Measurements from ENCODE around the gene CNTNAP2. TPM values are rescaled to one million over a fixed set of nuclear protein-coding genes. Genes with fewer than 3 reads are reported as not detected.

CNTNAP2 gene
- total and polyA plus RNA-seq, 2 of the 13 experiments (the other 11 are each of a cell fraction or from before 2014, with no cell fraction given), result 0.40 to 0.42 TPM

DNA sequence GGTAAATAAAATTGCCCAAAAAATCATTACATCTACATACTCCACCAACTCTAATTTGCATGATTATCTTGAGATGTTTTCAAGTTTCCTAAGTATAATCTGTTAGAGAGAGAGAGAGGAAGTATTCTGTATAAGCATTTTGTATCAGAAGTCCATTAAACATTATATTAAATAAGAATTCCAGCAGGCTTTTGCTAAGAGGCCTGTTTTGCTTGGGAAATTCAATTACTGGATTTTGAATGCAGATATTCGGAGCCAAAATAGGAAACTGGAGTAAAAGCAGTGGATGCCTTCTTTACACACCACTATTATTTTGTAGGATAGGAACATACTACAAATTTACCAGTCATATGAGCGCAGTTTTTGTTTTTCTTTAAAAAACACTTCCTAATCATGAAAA is 727.8 kb downstream of the CNTNAP2 start:
- no peak for FAIRE-seq
- BruUV-seq (replicated peaks), result no TSS peak
- H3K9me3 ChIP-seq (ENCODE audit: low read length), result peaks cover 80% of the 10 kb centered on the region
- H4K20me1 ChIP-seq (ENCODE audit: insufficient read depth, low read length), result no peaks in the 10 kb centered on the region
- 3% methylated on average over 2 of the region's 2 CpGs for WGBS (ENCODE audit: low lambda C conversion rate)
- H3K79me2 ChIP-seq (ENCODE audit: insufficient read depth, low read length), result no peaks in the 10 kb centered on the region
- TF ChIP-seq ZNF124 (CRISPR knock-in tag; IDR thresholded peaks at IDR 0.05) (no peak), SIX4 (CRISPR knock-in tag; IDR thresholded peaks at IDR 0.05) (no peak), WIZ (CRISPR knock-in tag; IDR thresholded peaks at IDR 0.05) (no peak), HMG20A (CRISPR knock-in tag; IDR thresholded peaks at IDR 0.05; ENCODE audit: borderline replicate concordance) (no peak), ZNF619 (CRISPR knock-in tag; IDR thresholded peaks at IDR 0.05) (no peak), BHLHE40 (IDR thresholded peaks at IDR 0.05; ENCODE audit: low read length) (no peak), SRF (IDR thresholded peaks at IDR 0.05; ENCODE audit: low read depth, low read length) (no peak), ZNF768 (CRISPR knock-in tag; IDR thresholded peaks at IDR 0.05) (no peak), ZNF607 (CRISPR knock-in tag; IDR thresholded peaks at IDR 0.05; ENCODE audit: borderline replicate concordance) (no peak), SYNCRIP (IDR thresholded peaks at IDR 0.05; ENCODE audit: insufficient read depth, low read depth, low read length) (no peak), NKX3-1 (CRISPR knock-in tag; IDR thresholded peaks at IDR 0.05) (no peak), ZNF737 (CRISPR knock-in tag; IDR thresholded peaks at IDR 0.05; ENCODE audit: borderline replicate concordance) (no peak), ZNF33A (CRISPR knock-in tag; IDR thresholded peaks at IDR 0.05; ENCODE audit: borderline replicate concordance) (no peak), KMT2A (CRISPR knock-in tag; IDR thresholded peaks at IDR 0.05) (no peak)
- TF ChIP-seq, protein P1, sequence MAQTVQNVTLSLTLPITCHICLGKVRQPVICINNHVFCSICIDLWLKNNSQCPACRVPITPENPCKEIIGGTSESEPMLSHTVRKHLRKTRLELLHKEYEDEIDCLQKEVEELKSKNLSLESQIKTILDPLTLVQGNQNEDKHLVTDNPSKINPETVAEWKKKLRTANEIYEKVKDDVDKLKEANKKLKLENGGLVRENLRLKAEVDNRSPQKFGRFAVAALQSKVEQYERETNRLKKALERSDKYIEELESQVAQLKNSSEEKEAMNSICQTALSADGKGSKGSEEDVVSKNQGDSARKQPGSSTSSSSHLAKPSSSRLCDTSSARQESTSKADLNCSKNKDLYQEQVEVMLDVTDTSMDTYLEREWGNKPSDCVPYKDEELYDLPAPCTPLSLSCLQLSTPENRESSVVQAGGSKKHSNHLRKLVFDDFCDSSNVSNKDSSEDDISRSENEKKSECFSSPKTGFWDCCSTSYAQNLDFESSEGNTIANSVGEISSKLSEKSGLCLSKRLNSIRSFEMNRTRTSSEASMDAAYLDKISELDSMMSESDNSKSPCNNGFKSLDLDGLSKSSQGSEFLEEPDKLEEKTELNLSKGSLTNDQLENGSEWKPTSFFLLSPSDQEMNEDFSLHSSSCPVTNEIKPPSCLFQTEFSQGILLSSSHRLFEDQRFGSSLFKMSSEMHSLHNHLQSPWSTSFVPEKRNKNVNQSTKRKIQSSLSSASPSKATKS (CRISPR knock-in tag; IDR thresholded peaks at IDR 0.05), result no peak
- TF ChIP-seq, protein P2, sequence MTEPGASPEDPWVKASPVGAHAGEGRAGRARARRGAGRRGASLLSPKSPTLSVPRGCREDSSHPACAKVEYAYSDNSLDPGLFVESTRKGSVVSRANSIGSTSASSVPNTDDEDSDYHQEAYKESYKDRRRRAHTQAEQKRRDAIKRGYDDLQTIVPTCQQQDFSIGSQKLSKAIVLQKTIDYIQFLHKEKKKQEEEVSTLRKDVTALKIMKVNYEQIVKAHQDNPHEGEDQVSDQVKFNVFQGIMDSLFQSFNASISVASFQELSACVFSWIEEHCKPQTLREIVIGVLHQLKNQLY (CRISPR knock-in tag; IDR thresholded peaks at IDR 0.05), result no peak
- TF ChIP-seq, protein P3, sequence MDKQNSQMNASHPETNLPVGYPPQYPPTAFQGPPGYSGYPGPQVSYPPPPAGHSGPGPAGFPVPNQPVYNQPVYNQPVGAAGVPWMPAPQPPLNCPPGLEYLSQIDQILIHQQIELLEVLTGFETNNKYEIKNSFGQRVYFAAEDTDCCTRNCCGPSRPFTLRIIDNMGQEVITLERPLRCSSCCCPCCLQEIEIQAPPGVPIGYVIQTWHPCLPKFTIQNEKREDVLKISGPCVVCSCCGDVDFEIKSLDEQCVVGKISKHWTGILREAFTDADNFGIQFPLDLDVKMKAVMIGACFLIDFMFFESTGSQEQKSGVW (CRISPR knock-in tag; IDR thresholded peaks at IDR 0.05; ENCODE audit: borderline replicate concordance), result no peak
- H3K36me3 ChIP-seq (replicated peaks in 1 of 2; ENCODE audit: control insufficient read depth in 1 of 2, insufficient read depth in 2 of 2, low read length in 2 of 2), result no peaks in the 10 kb centered on the region
- no peak overlapping the region for H3K4me2 ChIP-seq (ENCODE audit: low read depth, low read length)
- H3K4me1 ChIP-seq (ENCODE audit: insufficient read depth, low read length), result no peaks in the 10 kb centered on the region
- ATAC-seq, result no peak
- H3K27ac ChIP-seq (ENCODE audit: extremely low read length, insufficient read depth, low read length), result no peak overlapping the region
- H2AFZ ChIP-seq (ENCODE audit: low read length), result no peak overlapping the region
- DNase-seq (ENCODE audit: low spot score), result no peak
- intact Hi-C loops (cut with micrococcal nuclease; ENCODE audit: unreplicated experiment), result no loop called here
- CTCF ChIA-PET (ENCODE audit: low intra/inter-chr PET ratio, low total read pairs), result no interaction called here
- H3K27me3 ChIP-seq (ENCODE audit: control insufficient read depth in 1 of 2, insufficient read depth in 2 of 2, low read length in 2 of 2), result no peaks in the 10 kb centered on the region
- no peak overlapping the region for H3K4me3 ChIP-seq (replicated peaks in 1 of 3; ENCODE audit: insufficient read depth in 1 of 3, low read depth in 2 of 3, low read length in 3 of 3)
- in situ Hi-C loops (cut with HindIII; ENCODE audit: extremely low pct_ligation_motif_present, low pct_unique_long_range_greater_than_20kb), result no loop called here
- H3K9ac ChIP-seq (ENCODE audit: insufficient read depth, low read depth, low read length), result no peak overlapping the region
- POLR2A ChIA-PET, result no interaction called here
